Subcutaneous adipose tissue (tissue), 4 donors: Measurements from ENCODE around the gene ZDHHC13. TPM values are rescaled to one million over a fixed set of nuclear protein-coding genes. Genes with fewer than 3 reads are reported as not detected.

Source experiments
- total RNA-seq, 4 donors: library from RNA; depleted of rRNA; stranded (reverse); fragments of >200 nt; gene quantifications; one replicate each; pipeline ENCODE4 v1.1.0, GENCODE V29; 2016
- TF ChIP-seq, protein P1 (sequence below): fragments of 450-650 bp; IDR thresholded peaks from one replicate; pipeline ENCODE4 v1.5.1; 2016; ENCODE audit warnings: low read depth, mild to moderate bottlenecking, control low read depth, antibody characterized with exemption, moderate library complexity

Gene ZDHHC13
- total RNA-seq, 4 donors from 2014 or later, result 3.2 to 10.2 (median 9.5) TPM

DNA sequence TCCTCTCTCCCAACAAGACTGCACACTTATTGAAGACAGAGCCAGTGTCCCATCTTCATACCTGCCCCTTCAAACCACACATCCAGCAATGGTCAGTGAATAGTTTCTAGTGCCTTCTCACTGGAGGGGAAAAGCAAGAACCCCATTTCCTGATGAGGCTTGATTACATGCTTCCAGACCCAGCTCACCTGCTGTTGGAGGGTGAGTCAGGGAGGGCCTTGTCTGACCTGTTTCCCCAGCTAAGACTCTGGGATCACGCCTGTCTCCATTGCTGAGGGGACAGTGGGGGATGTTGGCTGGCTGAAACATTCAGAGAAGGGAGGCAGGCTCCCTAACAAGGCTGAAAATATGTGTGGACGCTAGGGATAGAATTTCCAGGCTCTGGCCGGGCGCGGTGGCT lies 27.5 kb upstream of the ZDHHC13 start:
- TF ChIP-seq, protein P1, sequence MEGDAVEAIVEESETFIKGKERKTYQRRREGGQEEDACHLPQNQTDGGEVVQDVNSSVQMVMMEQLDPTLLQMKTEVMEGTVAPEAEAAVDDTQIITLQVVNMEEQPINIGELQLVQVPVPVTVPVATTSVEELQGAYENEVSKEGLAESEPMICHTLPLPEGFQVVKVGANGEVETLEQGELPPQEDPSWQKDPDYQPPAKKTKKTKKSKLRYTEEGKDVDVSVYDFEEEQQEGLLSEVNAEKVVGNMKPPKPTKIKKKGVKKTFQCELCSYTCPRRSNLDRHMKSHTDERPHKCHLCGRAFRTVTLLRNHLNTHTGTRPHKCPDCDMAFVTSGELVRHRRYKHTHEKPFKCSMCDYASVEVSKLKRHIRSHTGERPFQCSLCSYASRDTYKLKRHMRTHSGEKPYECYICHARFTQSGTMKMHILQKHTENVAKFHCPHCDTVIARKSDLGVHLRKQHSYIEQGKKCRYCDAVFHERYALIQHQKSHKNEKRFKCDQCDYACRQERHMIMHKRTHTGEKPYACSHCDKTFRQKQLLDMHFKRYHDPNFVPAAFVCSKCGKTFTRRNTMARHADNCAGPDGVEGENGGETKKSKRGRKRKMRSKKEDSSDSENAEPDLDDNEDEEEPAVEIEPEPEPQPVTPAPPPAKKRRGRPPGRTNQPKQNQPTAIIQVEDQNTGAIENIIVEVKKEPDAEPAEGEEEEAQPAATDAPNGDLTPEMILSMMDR, result no peak

DNA sequence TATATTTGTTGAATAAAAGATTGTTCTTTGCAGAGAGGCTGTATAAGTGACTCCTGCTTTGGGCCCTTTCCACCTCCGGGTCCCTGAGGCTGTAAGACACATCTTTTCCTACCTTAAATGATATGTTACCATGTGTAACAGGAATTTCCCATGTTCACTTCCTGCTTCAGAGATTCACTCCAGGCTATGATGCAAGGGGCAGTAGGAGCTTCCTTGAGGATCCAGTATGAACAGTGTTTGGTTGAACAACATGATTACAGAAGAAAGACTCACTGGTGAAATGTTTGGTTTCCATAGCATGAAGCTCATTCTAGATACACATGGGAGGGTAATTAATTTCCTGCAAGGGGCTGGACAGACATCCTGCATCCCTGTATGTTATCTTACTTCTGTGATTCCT lies 25.6 kb upstream of the ZDHHC13 start:
- TF ChIP-seq, protein P1, result no peak

DNA sequence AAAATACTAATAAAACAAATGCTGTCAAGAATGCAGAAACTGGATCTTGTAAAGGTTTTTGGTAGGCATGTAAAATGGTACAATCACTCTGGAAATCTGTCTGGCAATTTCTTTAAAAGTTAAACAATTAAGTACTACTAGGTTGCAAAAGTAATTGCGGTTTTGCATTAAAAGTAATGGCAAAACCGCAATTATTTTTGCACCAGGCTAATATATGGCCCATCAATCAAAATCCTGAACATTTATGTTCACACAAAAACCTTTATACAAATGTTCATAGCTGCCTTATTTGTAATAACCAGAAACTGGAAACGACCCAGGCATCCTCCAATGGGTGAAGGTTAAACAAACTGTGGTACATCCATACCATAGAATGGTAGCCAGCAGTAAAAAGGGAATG lies 24.6 kb upstream of the ZDHHC13 start:
- TF ChIP-seq, protein P1, result no peak

DNA sequence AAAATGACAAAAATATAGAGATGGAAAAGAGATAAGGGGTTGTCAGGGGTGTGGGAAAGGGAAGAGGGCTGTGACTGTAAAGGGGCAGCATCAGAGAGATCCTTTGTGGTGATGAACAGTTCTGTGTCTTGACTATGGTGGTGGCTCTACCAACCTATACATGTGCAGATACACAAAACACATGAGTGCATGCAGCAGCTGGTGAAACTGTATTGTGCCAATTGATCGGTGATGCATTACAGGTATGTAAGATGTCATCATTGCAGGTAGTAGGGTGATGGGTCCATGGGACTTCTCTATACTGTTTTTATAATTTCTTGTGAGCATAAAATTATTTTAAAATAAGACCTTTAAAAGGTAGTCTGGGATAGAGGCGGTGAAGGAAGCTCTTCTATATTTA lies 24.1 kb upstream of the ZDHHC13 start:
- TF ChIP-seq, protein P1, result no peak

DNA sequence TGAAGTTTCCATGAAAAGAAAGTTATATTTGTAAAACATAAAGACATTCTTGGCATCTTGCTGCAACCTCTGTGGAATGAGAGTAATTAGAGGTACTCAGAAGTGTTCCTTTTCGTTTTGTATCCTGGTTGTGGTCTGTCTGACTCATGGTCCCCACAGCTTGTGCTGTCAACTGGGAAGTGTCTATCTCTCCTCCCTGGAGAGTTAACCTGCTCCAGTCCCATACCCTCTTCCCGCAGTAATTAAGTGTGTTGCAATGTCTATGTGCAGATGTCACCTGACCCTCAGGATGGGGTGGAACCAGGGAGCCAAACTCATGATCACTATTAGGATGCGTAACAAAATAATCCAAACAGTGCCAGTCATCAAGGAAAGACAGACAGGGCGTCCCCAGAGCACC lies 23.0 kb upstream of the ZDHHC13 start:
- TF ChIP-seq, protein P1, result no peak

DNA sequence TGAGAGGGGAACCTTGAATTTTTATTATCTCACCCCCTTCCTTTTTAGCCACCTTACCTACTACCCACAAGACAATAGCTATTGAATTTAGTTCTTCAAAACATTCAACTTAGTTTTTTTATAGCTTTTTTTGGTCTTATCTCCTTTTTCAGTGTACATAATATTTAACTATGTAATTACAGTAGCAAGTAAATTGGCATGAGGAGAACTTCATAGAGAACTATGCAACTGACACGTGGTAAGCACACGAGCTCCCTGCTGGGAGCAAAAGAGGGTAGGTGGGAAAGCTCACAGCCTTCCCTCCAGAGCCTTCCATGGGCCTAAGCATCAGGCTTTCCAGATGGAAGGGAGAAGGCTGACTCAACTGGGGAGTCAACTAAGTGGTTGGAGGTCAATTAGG lies 22.1 kb upstream of the ZDHHC13 start:
- TF ChIP-seq, protein P1, result no peak

DNA sequence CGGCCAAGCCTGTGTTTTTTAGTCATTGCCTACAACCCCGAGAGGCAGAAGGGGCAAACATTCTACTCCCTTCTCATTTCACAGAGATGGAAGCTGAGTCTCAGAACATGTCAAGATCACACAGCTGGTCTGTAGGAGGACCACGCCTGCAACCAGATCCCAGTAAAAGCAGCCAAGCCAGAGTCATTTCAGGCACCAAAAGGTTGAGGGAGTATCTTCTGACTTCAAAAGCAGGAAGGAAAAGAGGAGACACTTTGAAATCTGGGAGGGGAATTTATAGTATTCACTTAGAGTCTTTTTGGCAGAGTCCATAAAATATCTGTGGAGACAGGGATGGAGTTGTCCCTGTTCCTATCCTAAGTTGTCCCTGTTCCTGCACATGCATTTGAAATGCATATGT lies 17.9 kb upstream of the ZDHHC13 start:
- TF ChIP-seq, protein P1, result no peak
